ENCODE results near the gene ABCD3. TPM values are rescaled to one million over a fixed set of nuclear protein-coding genes. Genes with fewer than 3 reads are reported as not detected.
"Not testable (repeated sequence)": the region's sequence is repeated elsewhere in the genome, so short reads cannot be mapped to it uniquely, and the experiment has no call there.

ABCD3 gene
- total and polyA plus RNA-seq, 2 experiments from 2014 or later = 31.8 to 41.7 TPM

DNA sequence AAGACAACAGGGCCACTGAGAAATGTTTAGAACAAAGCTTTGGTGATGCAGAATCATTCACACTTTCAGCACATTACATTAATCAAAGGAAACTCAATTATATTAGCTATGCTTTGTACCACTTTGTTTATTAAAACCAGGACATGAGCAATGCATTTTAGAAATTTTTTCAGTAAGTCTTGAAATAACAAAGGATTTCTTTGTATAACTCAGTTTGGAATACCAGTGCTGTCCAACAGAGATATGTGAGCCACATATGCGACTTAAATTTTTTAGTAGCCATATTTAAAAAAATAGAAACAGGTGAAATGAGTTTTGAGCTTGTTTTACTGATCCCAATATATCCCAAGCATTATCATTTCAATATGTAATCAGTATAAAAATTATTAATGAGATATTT is 142.1 kb downstream of the ABCD3 start:
- no peaks in the 10 kb centered on the region for H3K36me3 ChIP-seq (ENCODE audit: low read depth)
- peak overlapping the region; percentile 50 for H3K4me2 ChIP-seq (ENCODE audit: unreplicated experiment)
- in situ Hi-C loops (cut with MboI) = no loop called here
- TF ChIP-seq EZH2phosphoT487 (IDR thresholded peaks at IDR 0.05; ENCODE audit: insufficient read depth, low read depth) (no peak), EZH2 (IDR thresholded peaks at IDR 0.05; ENCODE audit: insufficient read depth, poor library complexity, severe bottlenecking) (no peak)
- peak overlapping the region; percentile 36; the same call in 1 of the 2 replicates for H2AFZ ChIP-seq
- H3K9me3 ChIP-seq (ENCODE audit: low read depth) = no peaks in the 10 kb centered on the region
- no peak overlapping the region for H3K4me3 ChIP-seq
- peaks cover 11% of the 10 kb centered on the region for H3K4me1 ChIP-seq (ENCODE audit: insufficient read depth)
- H4K20me1 ChIP-seq (ENCODE audit: insufficient read depth) = no peaks in the 10 kb centered on the region
- peak; percentile 68 for DNase-seq
- 4 to 8% methylated on average over 1 of the region's 1 CpG for WGBS, 2 experiments (ENCODE audit: low coverage in 1 of 2, low lambda C conversion rate in 2 of 2, missing lambda C conversion rate in 2 of 2)
- no peaks in the 10 kb centered on the region for H3K79me2 ChIP-seq (ENCODE audit: insufficient read depth)
- H3K9me2 ChIP-seq (ENCODE audit: insufficient read depth) = no peaks in the 10 kb centered on the region
- no peak overlapping the region for H3K9ac ChIP-seq
- H3K27me3 ChIP-seq (replicated peaks; ENCODE audit: insufficient read depth) = no peaks in the 10 kb centered on the region
- peak overlapping the region; percentile 54 for H3K27ac ChIP-seq
- peaks cover 10% of the 10 kb centered on the region; the same call in 1 of the 2 replicates for H3F3A ChIP-seq (ENCODE audit: insufficient read depth)

DNA sequence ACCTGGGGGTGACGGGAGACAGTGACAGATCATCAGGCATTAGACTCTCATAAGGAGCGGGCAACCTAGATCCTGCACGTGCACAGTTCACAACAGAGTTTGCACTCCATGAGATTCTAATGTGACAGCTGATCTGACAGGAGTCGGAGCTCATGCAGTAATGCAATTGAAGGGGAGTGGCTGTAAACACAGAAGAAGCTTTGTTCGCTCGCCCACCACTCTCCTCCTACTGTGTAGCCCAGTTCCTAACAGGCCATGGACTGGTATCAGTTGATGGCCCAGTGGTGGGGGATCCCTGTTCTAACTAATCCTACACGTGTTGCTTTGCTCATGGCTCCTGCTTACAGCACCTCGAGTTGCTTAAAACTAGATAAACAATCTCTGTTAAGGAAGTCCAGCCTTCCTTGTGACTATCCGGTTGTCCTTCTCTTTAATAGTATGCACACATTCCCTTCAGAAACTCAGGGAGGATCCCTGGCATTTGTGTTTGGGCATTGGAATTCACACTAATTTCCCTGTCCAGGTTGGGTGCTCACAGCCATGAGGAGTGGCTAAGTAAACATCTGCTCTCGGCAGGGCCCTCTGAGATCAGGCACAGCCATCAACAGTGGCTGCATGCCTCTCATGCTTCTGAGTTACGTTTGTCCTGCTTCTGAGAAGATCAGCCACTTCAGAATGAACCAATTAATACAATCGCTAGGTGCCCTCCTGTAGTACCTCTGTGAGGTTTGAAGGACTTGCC is 144.5 kb downstream of the ABCD3 start:
- Histone ChIP-seq H3K79me2 (ENCODE audit: insufficient read depth) (no peaks in the 10 kb centered on the region), H3K4me2 (ENCODE audit: unreplicated experiment) (no peak overlapping the region), H3K4me3 (no peak overlapping the region), H3K9ac (no peak overlapping the region), H3K36me3 (ENCODE audit: low read depth) (no peaks in the 10 kb centered on the region), H3K27me3 (replicated peaks; ENCODE audit: insufficient read depth) (no peaks in the 10 kb centered on the region), H3K9me2 (ENCODE audit: insufficient read depth) (no peaks in the 10 kb centered on the region), H3F3A (ENCODE audit: insufficient read depth) (peaks cover 10% of the 10 kb centered on the region; the same call in 1 of the 2 replicates), H4K20me1 (ENCODE audit: insufficient read depth) (no peaks in the 10 kb centered on the region), H2AFZ (no peak overlapping the region), H3K4me1 (ENCODE audit: insufficient read depth) (peaks cover 11% of the 10 kb centered on the region), H3K9me3 (ENCODE audit: low read depth) (no peaks in the 10 kb centered on the region), H3K27ac (no peak overlapping the region)
- WGBS, 2 experiments (ENCODE audit: low coverage in 1 of 2, low lambda C conversion rate in 2 of 2, missing lambda C conversion rate in 2 of 2) = 77 to 82% methylated on average over 12 of the region's 12 CpGs
- no peak for DNase-seq
- in situ Hi-C loops (cut with MboI) = no loop called here
- TF ChIP-seq EZH2 (IDR thresholded peaks at IDR 0.05; ENCODE audit: insufficient read depth, poor library complexity, severe bottlenecking) (no peak), EZH2phosphoT487 (IDR thresholded peaks at IDR 0.05; ENCODE audit: insufficient read depth, low read depth) (no peak)

DNA sequence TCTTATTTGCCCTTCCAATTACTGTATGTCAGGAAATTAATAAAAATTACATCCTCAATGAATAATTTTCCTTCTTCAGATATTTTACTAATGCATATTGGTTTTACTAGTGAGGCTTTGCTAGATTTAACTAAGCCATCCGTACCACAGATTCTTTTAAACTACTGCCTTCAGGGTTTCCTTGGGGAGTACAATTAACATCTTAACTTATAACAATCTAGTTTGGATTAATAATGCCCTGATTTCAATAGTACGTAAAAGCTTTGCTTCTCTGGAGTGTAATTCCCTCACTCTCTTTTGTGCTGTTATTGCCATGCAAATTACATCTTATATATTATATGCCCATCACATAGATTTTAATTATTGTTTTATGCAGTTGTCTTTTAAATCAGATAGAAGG is 147.7 kb downstream of the ABCD3 start:
- no peaks in the 10 kb centered on the region for H3K9me2 ChIP-seq (ENCODE audit: insufficient read depth)
- no peaks in the 10 kb centered on the region for H3K27me3 ChIP-seq (replicated peaks; ENCODE audit: insufficient read depth)
- no peaks in the 10 kb centered on the region for H3K79me2 ChIP-seq (ENCODE audit: insufficient read depth)
- H3F3A ChIP-seq (ENCODE audit: insufficient read depth) = no peaks in the 10 kb centered on the region
- TF ChIP-seq EZH2 (IDR thresholded peaks at IDR 0.05; ENCODE audit: insufficient read depth, poor library complexity, severe bottlenecking) = no peak
- TF ChIP-seq EZH2phosphoT487 (IDR thresholded peaks at IDR 0.05; ENCODE audit: insufficient read depth, low read depth) = no peak
- no peak overlapping the region for H3K9ac ChIP-seq
- no peak overlapping the region for H3K27ac ChIP-seq
- no peak overlapping the region for H3K4me2 ChIP-seq (ENCODE audit: unreplicated experiment)
- H2AFZ ChIP-seq = no peak overlapping the region
- H3K9me3 ChIP-seq (ENCODE audit: low read depth) = no peaks in the 10 kb centered on the region
- H4K20me1 ChIP-seq (ENCODE audit: insufficient read depth) = no peaks in the 10 kb centered on the region
- H3K4me3 ChIP-seq = no peak overlapping the region
- no peaks in the 10 kb centered on the region for H3K4me1 ChIP-seq (ENCODE audit: insufficient read depth)
- no peaks in the 10 kb centered on the region for H3K36me3 ChIP-seq (ENCODE audit: low read depth)
- 94 to 98% methylated on average over 2 of the region's 2 CpGs for WGBS, 2 experiments (ENCODE audit: low coverage in 1 of 2, low lambda C conversion rate in 2 of 2, missing lambda C conversion rate in 2 of 2)
- in situ Hi-C loops (cut with MboI) = no loop called here
- DNase-seq = no peak

DNA sequence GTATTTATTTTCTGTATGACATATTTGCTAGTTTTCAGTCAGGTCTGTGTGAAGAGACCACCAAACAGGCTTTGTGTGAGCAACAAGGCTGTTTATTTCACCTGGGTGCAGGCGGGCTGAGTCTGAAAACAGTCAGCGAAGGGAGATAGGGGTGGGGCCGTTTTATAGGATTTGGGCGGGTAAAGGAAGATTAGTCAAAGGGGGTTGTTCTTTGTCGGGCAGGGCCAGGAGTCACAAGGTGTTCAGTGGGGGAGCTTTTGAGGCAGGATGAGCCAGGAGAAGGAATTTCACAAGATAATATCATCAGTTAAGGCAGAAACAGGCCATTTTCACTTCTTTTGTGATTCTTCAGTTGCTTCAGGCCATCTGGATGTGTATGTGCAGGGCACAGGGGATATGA is 148.2 kb downstream of the ABCD3 start:
- H3F3A ChIP-seq (ENCODE audit: insufficient read depth); H2AFZ ChIP-seq; H3K36me3 ChIP-seq (ENCODE audit: low read depth); H3K9me3 ChIP-seq (ENCODE audit: low read depth); in situ Hi-C loops (cut with MboI); H3K27me3 ChIP-seq (replicated peaks; ENCODE audit: insufficient read depth); H3K79me2 ChIP-seq (ENCODE audit: insufficient read depth); H4K20me1 ChIP-seq (ENCODE audit: insufficient read depth); H3K4me1 ChIP-seq (ENCODE audit: insufficient read depth); H3K27ac ChIP-seq; H3K4me3 ChIP-seq; DNase-seq; H3K9ac ChIP-seq; H3K9me2 ChIP-seq (ENCODE audit: insufficient read depth); H3K4me2 ChIP-seq (ENCODE audit: unreplicated experiment): not testable (repeated sequence)
- 71 to 82% methylated on average over 5 of the region's 5 CpGs for WGBS, 2 experiments (ENCODE audit: low coverage in 1 of 2, low lambda C conversion rate in 2 of 2, missing lambda C conversion rate in 2 of 2)

DNA sequence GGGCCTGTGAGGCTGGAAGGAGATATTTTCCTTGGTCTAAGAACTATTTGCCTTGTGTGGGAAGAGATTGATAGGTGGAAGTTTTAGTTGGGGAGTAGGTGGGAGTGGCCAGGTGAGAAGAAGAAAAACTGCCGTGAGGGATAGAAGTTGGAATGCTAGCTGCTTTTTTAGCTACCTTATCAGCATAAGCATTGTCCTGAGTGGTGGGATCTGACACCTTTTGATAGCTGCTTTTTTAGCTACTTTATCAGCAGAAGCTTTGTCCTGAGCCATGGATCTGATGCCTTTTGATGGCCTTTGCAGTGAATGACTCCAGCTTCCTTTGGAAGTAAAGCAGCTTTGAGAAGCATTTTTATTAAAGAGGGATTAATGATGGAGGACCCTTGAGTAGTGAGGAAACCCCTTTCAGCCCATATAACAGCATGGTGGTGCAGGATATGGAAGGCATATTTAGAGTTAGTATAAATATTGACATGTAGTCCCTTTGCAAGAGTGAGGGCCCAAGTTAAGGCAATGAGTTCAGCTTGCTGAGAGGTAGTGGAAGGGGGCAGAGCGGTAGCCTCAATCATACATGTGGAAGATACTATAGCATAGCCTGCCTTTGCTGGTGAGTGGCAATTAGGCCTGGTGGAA is 149.9 kb downstream of the ABCD3 start:
- H3F3A ChIP-seq (ENCODE audit: insufficient read depth); H3K4me3 ChIP-seq; H3K4me1 ChIP-seq (ENCODE audit: insufficient read depth); in situ Hi-C loops (cut with MboI); DNase-seq; H3K27ac ChIP-seq; H3K27me3 ChIP-seq (replicated peaks; ENCODE audit: insufficient read depth); H3K4me2 ChIP-seq (ENCODE audit: unreplicated experiment); H3K9me2 ChIP-seq (ENCODE audit: insufficient read depth); H3K36me3 ChIP-seq (ENCODE audit: low read depth); H3K79me2 ChIP-seq (ENCODE audit: insufficient read depth); H4K20me1 ChIP-seq (ENCODE audit: insufficient read depth); H3K9ac ChIP-seq; H2AFZ ChIP-seq; H3K9me3 ChIP-seq (ENCODE audit: low read depth): not testable (repeated sequence)
- WGBS, 2 experiments (ENCODE audit: low coverage in 1 of 2, low lambda C conversion rate in 2 of 2, missing lambda C conversion rate in 2 of 2) = 96 to 100% methylated on average over 2 of the region's 2 CpGs

Other genes starting within 250 kb of the ABCD3 start
- 114 and 120 TPM in 2 replicates for gene ARHGAP29, start 180.8 kb upstream of the ABCD3 start, total RNA-seq (2014; rRNA removed; shearing (Covaris generic))
- 145 and 152 TPM in 2 replicates for gene ARHGAP29, start 180.8 kb upstream of the ABCD3 start, polyA plus RNA-seq (2016; fragmentation: Nextera tagmentation; extraction: Ambion mirVana)
- gene F3, start 123.4 kb downstream of the ABCD3 start, total RNA-seq (2014; rRNA removed; shearing (Covaris generic)) = 93.7 and 120 TPM in 2 replicates
- 116 TPM in 2 replicates for gene F3, start 123.4 kb downstream of the ABCD3 start, polyA plus RNA-seq (2016; fragmentation: Nextera tagmentation; extraction: Ambion mirVana)

Data from GM23248 (cell line).